Parathyroid adenoma (tissue), 2 donors: ENCODE measurements around the gene HOXC10.

Experiments used
- H2AFZ ChIP-seq: fragments of 300-600 bp; sonication (generic); one replicate; pipeline ENCODE4 v1.7.0; 2017; ENCODE audit warnings: antibody characterized with exemption, mild to moderate bottlenecking
- H3K27ac ChIP-seq: fragments of 300-600 bp; sonication (generic); one replicate; pipeline ENCODE4 v1.7.0; 2017
- H3K27me3 ChIP-seq: fragments of 300-600 bp; sonication (generic); one replicate; pipeline ENCODE4 v1.7.0; 2017; ENCODE audit warnings: low read length; ENCODE audit not compliant: control insufficient read depth, insufficient read depth
- H3K36me3 ChIP-seq: fragments of 300-600 bp; sonication (generic); one replicate; pipeline ENCODE4 v1.7.0; 2017; ENCODE audit warnings: low read length; ENCODE audit not compliant: control insufficient read depth, insufficient read depth
- H3K4me1 ChIP-seq: fragments of 300-600 bp; sonication (generic); one replicate; pipeline ENCODE4 v1.7.0; 2017; ENCODE audit warnings: control low read depth
- H3K4me2 ChIP-seq: fragments of 300-600 bp; sonication (generic); one replicate; pipeline ENCODE4 v1.7.0; 2017; ENCODE audit warnings: low read length
- H3K4me3 ChIP-seq: fragments of 300-600 bp; sonication (generic); one replicate; pipeline ENCODE4 v1.7.0; 2017; ENCODE audit warnings: low read depth, low read length
- H3K79me2 ChIP-seq: fragments of 300-600 bp; sonication (generic); one replicate; pipeline ENCODE4 v1.7.0; 2017; ENCODE audit warnings: control low read depth
- H3K9ac ChIP-seq: fragments of 300-600 bp; sonication (generic); one replicate; pipeline ENCODE4 v1.7.0; 2017; ENCODE audit warnings: mild to moderate bottlenecking
- H3K9me3 ChIP-seq: fragments of 300-600 bp; sonication (generic); one replicate; pipeline ENCODE4 v1.7.0; 2017; ENCODE audit warnings: low read length; ENCODE audit not compliant: control insufficient read depth
- TF ChIP-seq, protein P1 (sequence below): fragments of 300-600 bp; sonication (generic); IDR thresholded peaks from one replicate; pipeline ENCODE4 v1.7.0; 2017; ENCODE audit warnings: antibody characterized with exemption, mild to moderate bottlenecking
- donor health status: primary hyperparathyroidism.

The HOXC10 gene

DNA sequence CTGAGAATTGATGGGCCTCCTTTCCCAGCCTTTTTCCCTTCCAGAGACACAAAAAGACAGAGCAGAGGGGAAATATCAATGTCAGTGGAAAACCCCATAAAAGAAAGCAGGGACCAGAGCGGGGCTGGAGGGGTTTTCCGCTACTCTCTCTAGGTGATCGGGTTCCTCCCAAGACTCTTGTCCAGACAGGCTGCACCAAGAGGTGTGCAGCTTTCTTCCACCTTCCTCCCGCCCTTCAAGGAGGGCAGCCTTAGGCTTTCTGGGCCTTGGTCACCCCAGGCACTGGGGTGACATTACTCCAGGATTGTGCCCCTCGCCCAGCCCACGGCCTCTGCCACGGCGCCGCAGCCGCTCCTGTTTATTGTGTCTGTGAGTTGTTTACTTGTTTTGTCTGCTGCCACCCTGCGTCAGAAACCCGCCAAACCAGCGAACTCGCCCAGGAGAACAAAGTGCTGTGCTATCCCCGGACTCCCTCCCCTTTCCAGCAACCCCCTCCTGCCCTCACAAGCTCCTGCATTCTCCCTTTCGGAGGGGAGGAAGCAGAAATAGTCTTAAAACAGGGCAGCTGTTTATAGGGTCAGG is 36.6 kb downstream of the HOXC10 start:
- Histone ChIP-seq H3K27ac (no peak overlapping the region), H3K36me3 (no peaks in the 10 kb centered on the region), H3K27me3 (peaks cover 10% of the 10 kb centered on the region)

GRCh38 chr12:54022960-54023884 is 38.3 kb downstream of the HOXC10 start:
- peaks cover 20% of the 10 kb centered on the region for H3K27me3 ChIP-seq
- no peak overlapping the region for H3K4me3 ChIP-seq
- no peaks in the 10 kb centered on the region for H3K4me1 ChIP-seq
- H2AFZ ChIP-seq: no peak overlapping the region
- no peak overlapping the region for H3K27ac ChIP-seq
- no peak overlapping the region for H3K9ac ChIP-seq
- H3K79me2 ChIP-seq: no peaks in the 10 kb centered on the region
- TF ChIP-seq, protein P1, sequence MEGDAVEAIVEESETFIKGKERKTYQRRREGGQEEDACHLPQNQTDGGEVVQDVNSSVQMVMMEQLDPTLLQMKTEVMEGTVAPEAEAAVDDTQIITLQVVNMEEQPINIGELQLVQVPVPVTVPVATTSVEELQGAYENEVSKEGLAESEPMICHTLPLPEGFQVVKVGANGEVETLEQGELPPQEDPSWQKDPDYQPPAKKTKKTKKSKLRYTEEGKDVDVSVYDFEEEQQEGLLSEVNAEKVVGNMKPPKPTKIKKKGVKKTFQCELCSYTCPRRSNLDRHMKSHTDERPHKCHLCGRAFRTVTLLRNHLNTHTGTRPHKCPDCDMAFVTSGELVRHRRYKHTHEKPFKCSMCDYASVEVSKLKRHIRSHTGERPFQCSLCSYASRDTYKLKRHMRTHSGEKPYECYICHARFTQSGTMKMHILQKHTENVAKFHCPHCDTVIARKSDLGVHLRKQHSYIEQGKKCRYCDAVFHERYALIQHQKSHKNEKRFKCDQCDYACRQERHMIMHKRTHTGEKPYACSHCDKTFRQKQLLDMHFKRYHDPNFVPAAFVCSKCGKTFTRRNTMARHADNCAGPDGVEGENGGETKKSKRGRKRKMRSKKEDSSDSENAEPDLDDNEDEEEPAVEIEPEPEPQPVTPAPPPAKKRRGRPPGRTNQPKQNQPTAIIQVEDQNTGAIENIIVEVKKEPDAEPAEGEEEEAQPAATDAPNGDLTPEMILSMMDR: no peak
- H3K36me3 ChIP-seq: no peaks in the 10 kb centered on the region
- no peaks in the 10 kb centered on the region for H3K9me3 ChIP-seq
- H3K4me2 ChIP-seq: no peak overlapping the region

More for the DNA sequence above, 36.6 kb downstream of the HOXC10 start:
- no peaks in the 10 kb centered on the region for H3K79me2 ChIP-seq
- H3K4me2 ChIP-seq: no peak overlapping the region
- TF ChIP-seq, protein P1: no peak
- no peak overlapping the region for H2AFZ ChIP-seq
- no peaks in the 10 kb centered on the region for H3K4me1 ChIP-seq
- no peaks in the 10 kb centered on the region for H3K9me3 ChIP-seq
- no peak overlapping the region for H3K4me3 ChIP-seq
- H3K9ac ChIP-seq: no peak overlapping the region

GRCh38 chr12:54024127-54024526 is 39.2 kb downstream of the HOXC10 start:
- Histone ChIP-seq H3K27me3 (peaks cover 27% of the 10 kb centered on the region), H3K4me3 (no peak overlapping the region), H3K4me2 (no peak overlapping the region), H3K9me3 (no peaks in the 10 kb centered on the region), H3K4me1 (no peaks in the 10 kb centered on the region), H3K36me3 (no peaks in the 10 kb centered on the region), H3K27ac (no peak overlapping the region), H3K9ac (no peak overlapping the region), H3K79me2 (no peaks in the 10 kb centered on the region), H2AFZ (no peak overlapping the region)
- TF ChIP-seq, protein P1: no peak

DNA sequence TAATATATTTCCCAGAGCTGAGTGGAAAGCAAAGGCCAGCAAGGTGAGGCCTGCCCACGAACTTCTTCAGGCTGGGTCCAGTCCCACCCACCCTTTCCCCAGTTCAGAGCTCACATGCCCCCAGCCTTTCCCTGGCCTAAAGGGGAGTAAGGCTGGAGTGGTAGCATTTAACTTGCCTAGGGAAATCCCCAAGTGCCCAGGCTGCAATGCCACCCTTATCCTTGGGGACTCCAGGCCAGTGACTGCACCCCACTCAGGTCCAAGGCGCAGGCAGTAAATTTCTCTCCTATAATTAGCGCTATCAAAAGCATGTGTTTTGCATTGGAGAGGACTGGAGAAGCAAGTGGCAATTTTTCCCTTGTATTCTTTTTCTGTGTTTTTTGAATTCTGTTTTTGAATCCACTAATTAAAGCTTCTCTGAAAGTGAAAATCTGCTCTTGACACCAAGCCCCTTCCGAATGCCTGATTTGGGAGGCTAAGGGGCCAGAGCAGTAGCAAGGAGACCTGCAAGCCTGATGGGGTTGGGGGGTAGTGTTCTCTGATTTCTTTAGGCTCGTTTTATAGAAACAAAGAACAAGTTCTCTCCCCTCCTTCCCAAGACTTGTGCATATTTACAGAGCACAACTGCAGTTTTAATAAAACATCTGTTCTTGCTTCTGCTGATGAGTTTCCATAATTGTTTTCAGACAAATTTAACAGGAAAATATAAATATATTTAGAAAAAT is 39.8 kb downstream of the HOXC10 start:
- Histone ChIP-seq H3K9ac (no peak overlapping the region), H3K4me3 (no peak overlapping the region), H3K36me3 (no peaks in the 10 kb centered on the region), H3K4me1 (no peaks in the 10 kb centered on the region), H3K4me2 (no peak overlapping the region), H3K9me3 (no peaks in the 10 kb centered on the region), H3K27me3 (peaks cover 27% of the 10 kb centered on the region), H3K79me2 (no peaks in the 10 kb centered on the region), H3K27ac (no peak overlapping the region), H2AFZ (no peak overlapping the region)
- TF ChIP-seq, protein P1: no peak
